ENCODE measurements around the gene ICAM5. TPM values are rescaled to one million over a fixed set of nuclear protein-coding genes. Genes with fewer than 3 reads are reported as not detected.
A peak's percentile ranks its signal among the peaks of the same experiment; 100 is the strongest.

The ICAM5 gene
- polyA plus RNA-seq, 1 donor from 2014 or later: 4.1 TPM

DNA sequence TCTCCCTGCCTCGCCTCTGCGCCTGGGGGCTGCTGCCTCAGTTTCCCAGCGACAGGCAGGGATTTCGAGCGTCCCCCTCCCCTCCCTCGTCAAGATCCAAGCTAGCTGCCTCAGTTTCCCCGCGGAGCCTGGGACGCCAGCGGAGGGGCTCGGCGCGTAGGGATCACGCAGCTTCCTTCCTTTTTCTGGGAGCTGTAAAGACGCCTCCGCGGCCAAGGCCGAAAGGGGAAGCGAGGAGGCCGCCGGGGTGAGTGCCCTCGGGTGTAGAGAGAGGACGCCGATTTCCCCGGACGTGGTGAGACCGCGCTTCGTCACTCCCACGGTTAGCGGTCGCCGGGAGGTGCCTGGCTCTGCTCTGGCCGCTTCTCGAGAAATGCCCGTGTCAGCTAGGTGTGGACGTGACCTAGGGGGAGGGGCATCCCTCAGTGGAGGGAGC lies 19.6 kb upstream of the ICAM5 start:
- Histone ChIP-seq H3K79me2 (replicated peaks; ENCODE audit: insufficient read depth, low read length) (no peaks in the 10 kb centered on the region), H3K27ac (ENCODE audit: low read length) (no peak overlapping the region), H3F3A (ENCODE audit: insufficient read depth, low read length, poor library complexity, severe bottlenecking) (no peaks in the 10 kb centered on the region), H2AFZ (ENCODE audit: low read depth, low read length) (no peak overlapping the region), H3K9me2 (ENCODE audit: insufficient read depth, low read length) (no peaks in the 10 kb centered on the region), H3K4me3 (ENCODE audit: low read length) (peak overlapping the region; percentile 47), H4K20me1 (ENCODE audit: insufficient read depth) (no peaks in the 10 kb centered on the region), H3K27me3 (ENCODE audit: insufficient read depth, low read depth, low read length) (peaks cover 43% of the 10 kb centered on the region), H3K4me2 (ENCODE audit: low read length) (no peak overlapping the region), H3K36me3 (ENCODE audit: insufficient read depth, low read length) (no peaks in the 10 kb centered on the region), H3K9me3 (ENCODE audit: low read length) (no peaks in the 10 kb centered on the region), H3K9ac (ENCODE audit: low read length) (no peak overlapping the region)
- TF ChIP-seq EP300 (conservative IDR thresholded peaks at IDR 0.05; ENCODE audit: poor library complexity, severe bottlenecking) (no peak), REST (IDR thresholded peaks at IDR 0.05; ENCODE audit: borderline replicate concordance) (no peak), SMC3 (conservative IDR thresholded peaks at IDR 0.05; ENCODE audit: poor library complexity) (no peak)

GRCh38 chr19:10270616-10271394 lies 18.9 kb upstream of the ICAM5 start, which contains the start of gene ICAM1:
Gene ICAM1, plus strand, starts transcription at chr19:10271120. Its CDS starts 40 bp downstream, at chr19:10271160.
- peak within 1 kb of the TSS; percentile 47 for H3K4me3 ChIP-seq (ENCODE audit: low read length)
- H3F3A ChIP-seq (ENCODE audit: insufficient read depth, low read length, poor library complexity, severe bottlenecking): no peaks in the 10 kb centered on the region
- H3K36me3 ChIP-seq (ENCODE audit: insufficient read depth, low read length): no peaks in the 10 kb centered on the region
- no peaks in the 10 kb centered on the region for H4K20me1 ChIP-seq (ENCODE audit: insufficient read depth)
- no peak within 1 kb of the TSS for H3K4me2 ChIP-seq (ENCODE audit: low read length)
- H3K9ac ChIP-seq (ENCODE audit: low read length): no peak within 1 kb of the TSS
- H3K9me3 ChIP-seq (ENCODE audit: low read length): no peaks in the 10 kb centered on the region
- TF ChIP-seq EZH2 (IDR thresholded peaks at IDR 0.05; ENCODE audit: borderline replicate concordance, insufficient read depth, low read length, poor library complexity, severe bottlenecking): peak; percentile 36
- no peak for TF ChIP-seq TAF1 (IDR thresholded peaks at IDR 0.05; ENCODE audit: low read depth)
- H3K27ac ChIP-seq (ENCODE audit: low read length): no peak within 1 kb of the TSS
- H3K27me3 ChIP-seq (ENCODE audit: insufficient read depth, low read depth, low read length): peaks cover 43% of the 10 kb centered on the region
- H3K79me2 ChIP-seq (replicated peaks; ENCODE audit: insufficient read depth, low read length): no peaks in the 10 kb centered on the region
- no peaks in the 10 kb centered on the region for H3K9me2 ChIP-seq (ENCODE audit: insufficient read depth, low read length)
- no peak within 1 kb of the TSS for H2AFZ ChIP-seq (ENCODE audit: low read depth, low read length)

- H3K36me3 ChIP-seq (ENCODE audit: insufficient read depth, low read length): no peaks in the 10 kb centered on the region
- H3K9ac ChIP-seq (ENCODE audit: low read length): no peak overlapping the region
- H3K4me2 ChIP-seq (ENCODE audit: low read length): no peak overlapping the region
- H3K27ac ChIP-seq (ENCODE audit: low read length): no peak overlapping the region
- H3K79me2 ChIP-seq (replicated peaks; ENCODE audit: insufficient read depth, low read length): no peaks in the 10 kb centered on the region
- no peak overlapping the region for H3K4me3 ChIP-seq (ENCODE audit: low read length)
- H2AFZ ChIP-seq (ENCODE audit: low read depth, low read length): no peak overlapping the region
- H4K20me1 ChIP-seq (ENCODE audit: insufficient read depth): no peaks in the 10 kb centered on the region
- peaks cover 43% of the 10 kb centered on the region for H3K27me3 ChIP-seq (ENCODE audit: insufficient read depth, low read depth, low read length)
- no peaks in the 10 kb centered on the region for H3K9me3 ChIP-seq (ENCODE audit: low read length)
- no peaks in the 10 kb centered on the region for H3K9me2 ChIP-seq (ENCODE audit: insufficient read depth, low read length)
- TF ChIP-seq EP300 (conservative IDR thresholded peaks at IDR 0.05; ENCODE audit: poor library complexity, severe bottlenecking): no peak
- no peak for TF ChIP-seq MXI1 (conservative IDR thresholded peaks at IDR 0.05; ENCODE audit: poor library complexity, severe bottlenecking)
- TF ChIP-seq, protein P1, sequence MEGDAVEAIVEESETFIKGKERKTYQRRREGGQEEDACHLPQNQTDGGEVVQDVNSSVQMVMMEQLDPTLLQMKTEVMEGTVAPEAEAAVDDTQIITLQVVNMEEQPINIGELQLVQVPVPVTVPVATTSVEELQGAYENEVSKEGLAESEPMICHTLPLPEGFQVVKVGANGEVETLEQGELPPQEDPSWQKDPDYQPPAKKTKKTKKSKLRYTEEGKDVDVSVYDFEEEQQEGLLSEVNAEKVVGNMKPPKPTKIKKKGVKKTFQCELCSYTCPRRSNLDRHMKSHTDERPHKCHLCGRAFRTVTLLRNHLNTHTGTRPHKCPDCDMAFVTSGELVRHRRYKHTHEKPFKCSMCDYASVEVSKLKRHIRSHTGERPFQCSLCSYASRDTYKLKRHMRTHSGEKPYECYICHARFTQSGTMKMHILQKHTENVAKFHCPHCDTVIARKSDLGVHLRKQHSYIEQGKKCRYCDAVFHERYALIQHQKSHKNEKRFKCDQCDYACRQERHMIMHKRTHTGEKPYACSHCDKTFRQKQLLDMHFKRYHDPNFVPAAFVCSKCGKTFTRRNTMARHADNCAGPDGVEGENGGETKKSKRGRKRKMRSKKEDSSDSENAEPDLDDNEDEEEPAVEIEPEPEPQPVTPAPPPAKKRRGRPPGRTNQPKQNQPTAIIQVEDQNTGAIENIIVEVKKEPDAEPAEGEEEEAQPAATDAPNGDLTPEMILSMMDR (IDR thresholded peaks at IDR 0.05; ENCODE audit: poor library complexity, severe bottlenecking): no peak
- TF ChIP-seq POLR2AphosphoS5 (IDR thresholded peaks at IDR 0.05): no peak
- no peak for TF ChIP-seq RAD21 (conservative IDR thresholded peaks at IDR 0.05)
- no peak for TF ChIP-seq SMC3 (conservative IDR thresholded peaks at IDR 0.05; ENCODE audit: poor library complexity)
- no peak for TF ChIP-seq EZH2 (IDR thresholded peaks at IDR 0.05; ENCODE audit: borderline replicate concordance, insufficient read depth, low read length, poor library complexity, severe bottlenecking)
- TF ChIP-seq REST (IDR thresholded peaks at IDR 0.05; ENCODE audit: borderline replicate concordance): no peak
- TF ChIP-seq TAF1 (IDR thresholded peaks at IDR 0.05; ENCODE audit: low read depth): no peak
- H3F3A ChIP-seq (ENCODE audit: insufficient read depth, low read length, poor library complexity, severe bottlenecking): no peaks in the 10 kb centered on the region
Observed at GRCh38 chr19:10271543-10272086, 18.1 kb upstream of the ICAM5 start.
